Measurements from ENCODE around the gene MRTFA.

Gene MRTFA

DNA sequence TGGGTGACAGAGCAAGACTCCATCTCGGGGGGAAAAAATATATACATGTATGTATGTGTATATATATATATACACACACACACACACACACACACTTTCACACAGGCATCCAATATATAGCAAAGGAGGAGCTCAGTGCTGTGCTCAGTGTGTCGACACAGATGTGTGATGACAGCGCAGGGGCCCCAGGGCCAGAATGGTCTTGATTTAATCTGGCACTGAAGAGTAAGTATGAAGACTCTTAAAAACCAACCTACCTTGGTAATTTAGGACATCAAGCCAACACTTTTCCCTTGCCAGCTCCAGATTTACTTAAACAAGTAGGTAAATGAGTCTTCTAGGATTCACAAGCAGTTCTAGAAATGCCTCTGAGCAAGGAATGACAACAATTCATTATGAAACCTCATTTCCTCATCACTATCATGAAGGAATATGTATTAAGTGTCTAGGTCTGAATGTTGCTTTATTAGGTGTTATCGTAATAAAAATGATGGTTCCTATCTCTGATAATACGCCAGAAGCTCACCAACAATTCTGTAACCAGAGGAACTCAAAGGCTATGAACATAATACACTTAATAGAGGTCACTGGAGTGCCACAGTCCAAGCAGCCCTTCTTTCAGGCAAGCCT, 194.6 kb downstream of the MRTFA start:
- no peak overlapping the region for H3K4me3 ChIP-seq (ENCODE audit: low read depth in 1 of 2, low read length in 2 of 2)
- H3K9ac ChIP-seq (ENCODE audit: low read length): no peak overlapping the region
- no peaks in the 10 kb centered on the region for H3K9me3 ChIP-seq (ENCODE audit: low read length)
- H3K27me3 ChIP-seq (ENCODE audit: control insufficient read depth in 1 of 2, insufficient read depth in 2 of 2, low read length in 2 of 2): no peaks in the 10 kb centered on the region
- no peaks in the 10 kb centered on the region for H3K36me3 ChIP-seq (ENCODE audit: insufficient read depth, low read length)
- H3K27ac ChIP-seq (ENCODE audit: low read depth, low read length): no peak overlapping the region
- peaks cover 21% of the 10 kb centered on the region for H3K4me1 ChIP-seq (ENCODE audit: insufficient read depth, low read length)

DNA sequence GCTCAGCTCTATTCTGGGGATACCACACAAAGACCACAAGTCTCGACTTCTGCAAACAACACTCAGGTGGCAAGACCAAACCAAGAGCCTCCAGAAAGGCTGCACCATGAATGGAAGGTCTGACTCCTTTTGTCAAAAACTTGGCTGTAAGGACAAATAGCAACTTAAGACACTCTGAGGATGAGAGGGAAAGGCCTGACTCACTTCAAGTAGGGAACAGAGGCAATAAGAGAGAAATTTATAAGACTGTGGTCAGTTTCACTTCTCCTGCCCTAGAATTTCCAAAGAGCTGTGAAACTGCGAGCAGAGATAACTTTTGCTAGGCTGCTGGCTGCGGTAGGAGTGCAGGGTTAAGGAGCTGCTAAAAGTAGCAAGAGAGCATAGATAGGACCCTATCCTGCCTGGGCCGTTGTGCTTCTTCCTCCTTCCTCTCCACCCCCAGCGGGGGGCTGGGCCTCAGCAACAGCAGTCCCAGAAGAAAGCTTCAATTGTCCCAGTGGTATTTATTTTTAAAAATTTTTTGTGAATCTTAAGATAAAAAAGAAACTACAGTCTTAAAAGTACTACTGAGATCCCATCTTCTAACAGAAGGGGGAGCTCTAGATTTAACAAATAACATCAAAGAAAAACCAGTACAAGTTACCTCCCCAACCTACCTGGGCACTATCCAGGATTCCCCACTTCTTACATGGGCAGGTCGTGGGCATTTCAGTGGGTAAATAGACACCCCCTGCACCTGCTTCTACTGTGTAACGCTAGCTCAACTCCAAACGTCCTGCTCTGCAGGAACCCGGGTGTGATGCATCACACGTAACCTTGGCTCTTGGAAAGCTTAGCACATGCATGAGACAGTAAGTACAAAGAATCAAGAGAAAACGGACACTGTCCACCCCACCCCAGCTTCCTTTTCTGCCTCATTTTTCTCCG, 199.8 kb downstream of the MRTFA start:
- Histone ChIP-seq H3K4me3 (ENCODE audit: low read depth in 1 of 2, low read length in 2 of 2) (peak overlapping the region in 1 of 2 donors; percentile 51), H3K36me3 (ENCODE audit: insufficient read depth, low read length) (peaks cover 6% of the 10 kb centered on the region), H3K27ac (ENCODE audit: low read depth, low read length) (peak overlapping the region; percentile 53), H3K27me3 (ENCODE audit: control insufficient read depth in 1 of 2, insufficient read depth in 2 of 2, low read length in 2 of 2) (no peaks in the 10 kb centered on the region), H3K9me3 (ENCODE audit: low read length) (no peaks in the 10 kb centered on the region), H3K4me1 (ENCODE audit: insufficient read depth, low read length) (peaks cover 26% of the 10 kb centered on the region), H3K9ac (ENCODE audit: low read length) (no peak overlapping the region)

DNA sequence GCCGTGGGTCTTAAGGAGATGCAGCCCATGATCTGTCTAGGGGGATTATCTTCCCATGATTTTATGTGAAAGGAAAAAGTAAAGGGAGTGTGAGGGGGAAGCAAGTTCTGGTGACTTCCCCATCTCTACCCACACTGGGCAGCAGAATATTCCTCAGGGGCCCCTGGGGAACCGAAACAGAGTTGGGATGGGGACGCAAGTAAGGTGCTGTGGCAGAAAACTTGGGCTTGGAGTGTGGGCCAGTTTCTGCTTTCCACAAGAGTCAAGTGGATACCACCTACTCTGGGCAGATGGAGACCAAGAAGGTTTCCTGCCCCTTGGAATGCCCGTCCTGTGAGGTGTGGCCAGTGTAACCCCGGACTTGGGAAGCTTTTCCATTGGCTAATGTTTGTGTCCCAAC, 201.8 kb downstream of the MRTFA start:
- H3K27ac ChIP-seq (ENCODE audit: low read depth, low read length): no peak overlapping the region
- H3K36me3 ChIP-seq (ENCODE audit: insufficient read depth, low read length): peaks cover 8% of the 10 kb centered on the region
- no peaks in the 10 kb centered on the region for H3K27me3 ChIP-seq (ENCODE audit: control insufficient read depth in 1 of 2, insufficient read depth in 2 of 2, low read length in 2 of 2)
- no peaks in the 10 kb centered on the region for H3K9me3 ChIP-seq (ENCODE audit: low read length)
- no peak overlapping the region for H3K9ac ChIP-seq (ENCODE audit: low read length)
- peaks cover 26% of the 10 kb centered on the region for H3K4me1 ChIP-seq (ENCODE audit: insufficient read depth, low read length)
- no peak overlapping the region for H3K4me3 ChIP-seq (ENCODE audit: low read depth in 1 of 2, low read length in 2 of 2)

DNA sequence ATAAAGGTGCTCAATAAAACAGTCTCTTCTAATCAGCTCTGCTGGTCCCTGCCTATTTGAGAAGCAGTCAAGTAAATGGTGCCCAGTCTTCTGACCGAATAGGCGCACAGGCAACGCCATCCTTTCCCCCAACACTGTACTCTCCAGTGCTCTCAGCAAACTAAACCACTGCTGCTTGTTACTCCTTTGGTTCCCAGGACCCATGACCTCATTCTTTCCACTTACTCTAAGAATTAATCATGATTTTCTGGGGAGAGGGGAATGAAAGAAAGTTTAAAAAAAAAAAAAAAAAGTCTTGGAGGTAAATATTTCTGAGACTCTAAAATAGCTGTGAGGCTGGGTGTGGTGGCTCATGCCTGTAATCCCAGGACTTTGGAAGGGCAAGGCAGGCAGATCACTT, 202.4 kb downstream of the MRTFA start:
- Histone ChIP-seq H3K4me1 (ENCODE audit: insufficient read depth, low read length) (peaks cover 26% of the 10 kb centered on the region), H3K27ac (ENCODE audit: low read depth, low read length) (no peak overlapping the region), H3K36me3 (ENCODE audit: insufficient read depth, low read length) (peaks cover 14% of the 10 kb centered on the region), H3K27me3 (ENCODE audit: control insufficient read depth in 1 of 2, insufficient read depth in 2 of 2, low read length in 2 of 2) (no peaks in the 10 kb centered on the region), H3K4me3 (ENCODE audit: low read depth in 1 of 2, low read length in 2 of 2) (no peak overlapping the region), H3K9me3 (ENCODE audit: low read length) (no peaks in the 10 kb centered on the region), H3K9ac (ENCODE audit: low read length) (no peak overlapping the region)

DNA sequence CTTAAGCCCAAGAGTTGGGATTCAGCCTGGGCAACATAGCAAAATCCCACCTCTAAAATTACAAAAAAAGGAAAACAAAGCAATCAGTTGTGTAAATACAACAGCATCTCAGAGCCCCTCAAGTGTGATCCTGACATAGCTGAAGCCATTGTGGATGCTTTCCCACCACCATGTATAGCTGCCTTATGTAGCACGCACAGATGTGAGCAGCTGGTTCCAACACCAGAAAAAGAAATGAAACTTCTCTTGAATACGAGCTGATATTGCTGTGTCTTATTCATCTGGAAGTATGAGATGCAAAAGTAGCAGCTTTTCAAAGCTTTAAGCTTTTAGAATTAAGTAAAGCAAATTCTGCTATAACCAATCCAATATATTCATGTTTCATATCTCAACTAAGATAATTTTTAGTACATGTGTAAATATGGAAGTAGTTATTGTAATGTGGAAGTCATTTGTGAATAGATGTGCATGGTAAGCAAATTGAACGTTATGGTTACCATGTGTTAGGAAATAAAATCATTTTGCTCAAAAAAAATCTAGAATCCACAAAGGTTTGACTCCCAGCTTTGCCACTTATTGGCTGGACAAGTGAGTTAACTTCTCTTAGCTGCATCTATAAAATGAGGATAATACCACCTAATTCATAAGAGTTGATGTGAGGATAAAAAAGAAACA, 203.0 kb downstream of the MRTFA start:
- Histone ChIP-seq H3K9me3 (ENCODE audit: low read length) (no peaks in the 10 kb centered on the region), H3K4me1 (ENCODE audit: insufficient read depth, low read length) (peaks cover 26% of the 10 kb centered on the region), H3K9ac (ENCODE audit: low read length) (no peak overlapping the region), H3K27me3 (ENCODE audit: control insufficient read depth in 1 of 2, insufficient read depth in 2 of 2, low read length in 2 of 2) (no peaks in the 10 kb centered on the region), H3K27ac (ENCODE audit: low read depth, low read length) (no peak overlapping the region), H3K36me3 (ENCODE audit: insufficient read depth, low read length) (peaks cover 20% of the 10 kb centered on the region), H3K4me3 (ENCODE audit: low read depth in 1 of 2, low read length in 2 of 2) (no peak overlapping the region)

DNA sequence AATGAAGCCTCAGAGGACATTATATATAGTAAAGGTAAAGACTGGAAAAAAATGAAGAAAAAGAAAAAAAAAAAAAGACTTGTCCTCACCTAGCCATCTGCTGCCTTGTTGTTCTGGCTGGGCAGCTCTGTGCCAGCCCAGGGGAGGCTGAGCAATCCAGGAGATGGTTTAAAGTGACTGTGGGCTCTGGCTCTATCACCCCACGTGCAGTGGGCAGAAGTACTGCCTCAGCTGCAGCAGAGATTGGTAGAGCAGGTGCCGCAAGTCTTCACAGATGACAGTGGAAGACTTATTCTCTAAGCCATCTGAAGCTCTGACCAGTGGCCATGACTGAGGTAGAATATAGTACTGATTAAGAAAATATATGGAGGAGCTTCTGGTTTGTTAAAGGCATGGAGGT, 203.9 kb downstream of the MRTFA start:
- Histone ChIP-seq H3K4me3 (ENCODE audit: low read depth in 1 of 2, low read length in 2 of 2) (no peak overlapping the region), H3K36me3 (ENCODE audit: insufficient read depth, low read length) (peaks cover 29% of the 10 kb centered on the region), H3K27ac (ENCODE audit: low read depth, low read length) (no peak overlapping the region), H3K9me3 (ENCODE audit: low read length) (no peaks in the 10 kb centered on the region), H3K9ac (ENCODE audit: low read length) (no peak overlapping the region), H3K4me1 (ENCODE audit: insufficient read depth, low read length) (peaks cover 20% of the 10 kb centered on the region), H3K27me3 (ENCODE audit: control insufficient read depth in 1 of 2, insufficient read depth in 2 of 2, low read length in 2 of 2) (no peaks in the 10 kb centered on the region)

DNA sequence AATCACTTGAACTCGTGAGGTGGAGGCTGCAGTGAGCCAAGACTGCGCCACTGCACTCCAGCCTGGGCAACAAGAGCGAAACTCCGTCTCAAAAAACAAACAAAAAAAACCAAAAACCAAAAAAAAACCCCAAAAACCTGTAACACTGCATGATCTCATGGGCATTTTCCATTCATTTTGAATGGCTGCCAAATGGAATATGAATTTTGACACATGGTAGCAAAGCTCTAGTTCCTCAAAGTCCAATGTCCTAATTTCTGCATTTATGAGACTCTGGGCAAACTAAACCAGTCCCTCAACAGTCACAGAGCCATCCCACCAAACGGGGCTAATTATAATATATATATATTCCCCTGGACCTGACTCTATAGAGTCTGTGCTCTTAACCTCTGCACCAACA, 204.4 kb downstream of the MRTFA start:
- Histone ChIP-seq H3K9me3 (ENCODE audit: low read length) (no peaks in the 10 kb centered on the region), H3K4me3 (ENCODE audit: low read depth in 1 of 2, low read length in 2 of 2) (no peak overlapping the region), H3K27me3 (ENCODE audit: control insufficient read depth in 1 of 2, insufficient read depth in 2 of 2, low read length in 2 of 2) (no peaks in the 10 kb centered on the region), H3K36me3 (ENCODE audit: insufficient read depth, low read length) (peaks cover 31% of the 10 kb centered on the region), H3K4me1 (ENCODE audit: insufficient read depth, low read length) (peaks cover 15% of the 10 kb centered on the region), H3K9ac (ENCODE audit: low read length) (no peak overlapping the region), H3K27ac (ENCODE audit: low read depth, low read length) (no peak overlapping the region)

DNA sequence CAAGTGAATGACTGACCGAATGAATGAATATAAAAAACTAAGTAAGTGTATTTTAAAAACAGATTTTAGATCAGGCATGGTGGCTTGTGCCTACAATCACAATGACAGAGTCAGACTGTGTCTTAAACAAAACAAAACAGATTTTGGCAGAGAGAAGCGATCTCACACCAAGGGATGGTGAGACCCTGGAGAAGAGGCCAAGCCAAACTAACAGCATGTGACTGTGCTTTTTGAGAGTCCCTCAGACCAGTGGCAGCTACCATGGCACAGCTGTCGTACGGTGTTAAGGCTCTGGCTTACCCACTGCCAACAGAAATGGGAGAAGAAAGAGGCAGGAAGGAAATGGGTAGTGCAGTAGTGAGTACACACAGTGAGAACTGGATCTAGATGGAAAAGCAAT, 205.5 kb downstream of the MRTFA start:
- Histone ChIP-seq H3K27me3 (ENCODE audit: control insufficient read depth in 1 of 2, insufficient read depth in 2 of 2, low read length in 2 of 2) (no peaks in the 10 kb centered on the region), H3K36me3 (ENCODE audit: insufficient read depth, low read length) (peaks cover 31% of the 10 kb centered on the region), H3K27ac (ENCODE audit: low read depth, low read length) (no peak overlapping the region), H3K4me3 (ENCODE audit: low read depth in 1 of 2, low read length in 2 of 2) (no peak overlapping the region), H3K4me1 (ENCODE audit: insufficient read depth, low read length) (peaks cover 4% of the 10 kb centered on the region), H3K9ac (ENCODE audit: low read length) (no peak overlapping the region), H3K9me3 (ENCODE audit: low read length) (no peaks in the 10 kb centered on the region)

DNA sequence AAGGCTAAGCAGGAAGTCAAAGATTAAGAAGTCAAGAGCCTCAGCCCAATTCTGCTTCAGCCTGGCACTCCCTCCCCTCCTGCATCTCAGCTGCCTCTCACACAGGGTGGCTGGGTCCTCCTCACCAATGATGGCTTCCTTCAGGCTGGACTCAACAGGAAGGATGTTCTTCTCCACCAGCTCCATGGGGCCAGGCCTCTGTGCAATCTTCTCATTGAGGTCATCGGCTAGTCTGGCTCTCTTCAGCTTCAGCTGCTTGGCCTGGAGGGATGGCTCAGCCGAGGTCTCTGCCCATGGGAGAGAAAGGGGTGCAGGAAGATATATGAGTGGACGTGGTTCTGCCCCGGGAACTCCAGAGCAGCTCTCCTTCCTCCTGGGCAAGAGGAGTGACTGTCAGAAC, 207.0 kb downstream of the MRTFA start:
- Histone ChIP-seq H3K27me3 (ENCODE audit: control insufficient read depth in 1 of 2, insufficient read depth in 2 of 2, low read length in 2 of 2) (no peaks in the 10 kb centered on the region), H3K9ac (ENCODE audit: low read length) (no peak overlapping the region), H3K27ac (ENCODE audit: low read depth, low read length) (no peak overlapping the region), H3K36me3 (ENCODE audit: insufficient read depth, low read length) (peaks cover 39% of the 10 kb centered on the region), H3K9me3 (ENCODE audit: low read length) (no peaks in the 10 kb centered on the region), H3K4me1 (ENCODE audit: insufficient read depth, low read length) (no peaks in the 10 kb centered on the region), H3K4me3 (ENCODE audit: low read depth in 1 of 2, low read length in 2 of 2) (no peak overlapping the region)

DNA sequence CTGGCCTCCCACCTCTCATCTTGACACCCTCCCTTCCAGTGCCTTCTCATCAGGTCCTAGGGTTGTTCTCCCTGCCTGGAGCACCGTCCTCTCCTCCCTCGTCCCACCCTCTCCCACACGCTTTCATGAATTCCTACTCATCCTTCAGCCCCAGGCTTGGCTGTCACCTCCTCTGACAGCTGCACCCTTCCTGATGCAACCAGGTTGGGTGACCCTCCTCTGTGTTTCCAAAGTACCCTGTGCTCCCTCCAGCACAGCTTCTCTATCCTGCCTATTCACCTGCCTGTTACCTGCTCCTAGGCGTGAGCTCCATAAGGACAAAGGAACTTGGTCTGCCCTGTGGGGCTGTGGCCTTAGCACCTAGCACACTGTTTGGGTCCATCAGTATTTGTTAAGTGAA, 207.7 kb downstream of the MRTFA start:
- Histone ChIP-seq H3K4me1 (ENCODE audit: insufficient read depth, low read length) (no peaks in the 10 kb centered on the region), H3K9me3 (ENCODE audit: low read length) (no peaks in the 10 kb centered on the region), H3K9ac (ENCODE audit: low read length) (no peak overlapping the region), H3K36me3 (ENCODE audit: insufficient read depth, low read length) (peaks cover 44% of the 10 kb centered on the region), H3K4me3 (ENCODE audit: low read depth in 1 of 2, low read length in 2 of 2) (no peak overlapping the region), H3K27me3 (ENCODE audit: control insufficient read depth in 1 of 2, insufficient read depth in 2 of 2, low read length in 2 of 2) (no peaks in the 10 kb centered on the region), H3K27ac (ENCODE audit: low read depth, low read length) (no peak overlapping the region)

DNA sequence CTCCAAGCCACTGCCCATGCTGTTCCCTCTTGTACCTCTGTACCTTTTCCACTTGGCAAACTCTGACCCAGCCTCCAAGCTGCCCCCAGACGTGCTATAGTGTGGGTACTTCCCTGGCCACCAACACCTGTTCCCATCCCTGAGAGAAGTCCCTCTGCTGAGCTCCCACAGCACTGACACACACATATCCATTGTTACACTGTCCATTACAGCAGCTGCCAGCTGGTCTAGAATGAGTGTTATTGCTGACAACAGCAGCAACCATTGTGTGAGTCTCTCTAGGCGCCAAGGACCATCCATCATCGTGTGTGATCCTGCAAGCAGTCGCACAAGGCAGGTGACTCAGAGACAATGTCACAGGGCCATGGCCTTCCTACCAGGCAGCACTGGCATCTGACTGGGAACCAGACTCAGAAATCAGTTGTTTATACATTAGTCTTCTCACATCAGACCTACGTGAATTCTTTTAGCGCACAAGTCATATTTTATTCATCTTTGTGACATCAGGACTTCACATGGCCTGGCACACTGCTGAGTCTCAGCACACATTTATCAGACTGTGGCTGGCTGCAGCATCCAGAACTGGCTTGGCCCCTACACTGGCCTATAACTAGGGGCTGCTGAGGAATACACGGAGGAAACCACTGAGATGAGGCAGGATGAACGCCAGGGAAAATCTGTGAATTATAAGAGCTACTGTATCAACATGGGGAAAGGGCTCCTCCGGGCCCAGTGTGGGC, 209.8 kb downstream of the MRTFA start:
- H3K27ac ChIP-seq (ENCODE audit: low read depth, low read length): no peak overlapping the region
- H3K9me3 ChIP-seq (ENCODE audit: low read length): no peaks in the 10 kb centered on the region
- no peak overlapping the region for H3K9ac ChIP-seq (ENCODE audit: low read length)
- no peaks in the 10 kb centered on the region for H3K4me1 ChIP-seq (ENCODE audit: insufficient read depth, low read length)
- H3K27me3 ChIP-seq (ENCODE audit: control insufficient read depth in 1 of 2, insufficient read depth in 2 of 2, low read length in 2 of 2): no peaks in the 10 kb centered on the region
- peaks cover 64% of the 10 kb centered on the region for H3K36me3 ChIP-seq (ENCODE audit: insufficient read depth, low read length)
- no peak overlapping the region for H3K4me3 ChIP-seq (ENCODE audit: low read depth in 1 of 2, low read length in 2 of 2)

Measured in muscle layer of colon (tissue), 2 donors.